ENCODE results near the gene TBL3.

TBL3 gene

GRCh38 chr16:2023092-2024031, 51.5 kb downstream of the TBL3 start:
- TF ChIP-seq POLR2A (IDR thresholded peaks at IDR 0.05; ENCODE audit: extremely low read depth, insufficient read length) (peak; percentile 69), MAX (IDR thresholded peaks at IDR 0.05; ENCODE audit: low read depth, low read length) (peak; percentile 74), MYC (IDR thresholded peaks at IDR 0.05; ENCODE audit: low read depth, low read length) (peak; percentile 63; the same call in 1 of the 2 replicates), CTCF (IDR thresholded peaks at IDR 0.05; ENCODE audit: low read depth, low read length) (peak; percentile 75)
- H3K4me3 ChIP-seq (ENCODE audit: low read depth, low read length) = no peak overlapping the region
- DNase-seq (ENCODE audit: low read depth) = peak; percentile 87

GRCh38 chr16:2024032-2024420, 52.2 kb downstream of the TBL3 start:
- no peak for DNase-seq (ENCODE audit: low read depth)
- no peak overlapping the region for H3K4me3 ChIP-seq (ENCODE audit: low read depth, low read length)
- TF ChIP-seq MAX (IDR thresholded peaks at IDR 0.05; ENCODE audit: low read depth, low read length) = no peak
- TF ChIP-seq POLR2A (IDR thresholded peaks at IDR 0.05; ENCODE audit: extremely low read depth, insufficient read length) = no peak
- TF ChIP-seq CTCF (IDR thresholded peaks at IDR 0.05; ENCODE audit: low read depth, low read length) = no peak
- TF ChIP-seq MYC (IDR thresholded peaks at IDR 0.05; ENCODE audit: low read depth, low read length) = no peak

GRCh38 chr16:2025251-2025650, 53.4 kb downstream of the TBL3 start:
- no peak for DNase-seq (ENCODE audit: low read depth)
- no peak for TF ChIP-seq MAX (IDR thresholded peaks at IDR 0.05; ENCODE audit: low read depth, low read length)
- TF ChIP-seq POLR2A (IDR thresholded peaks at IDR 0.05; ENCODE audit: extremely low read depth, insufficient read length) = no peak
- no peak for TF ChIP-seq CTCF (IDR thresholded peaks at IDR 0.05; ENCODE audit: low read depth, low read length)
- TF ChIP-seq MYC (IDR thresholded peaks at IDR 0.05; ENCODE audit: low read depth, low read length) = no peak
- no peak overlapping the region for H3K4me3 ChIP-seq (ENCODE audit: low read depth, low read length)

GRCh38 chr16:2025878-2026460, 54.1 kb downstream of the TBL3 start:
- no peak overlapping the region for H3K4me3 ChIP-seq (ENCODE audit: low read depth, low read length)
- DNase-seq (ENCODE audit: low read depth) = no peak
- TF ChIP-seq POLR2A (IDR thresholded peaks at IDR 0.05; ENCODE audit: extremely low read depth, insufficient read length) (no peak), MYC (IDR thresholded peaks at IDR 0.05; ENCODE audit: low read depth, low read length) (no peak), MAX (IDR thresholded peaks at IDR 0.05; ENCODE audit: low read depth, low read length) (no peak), CTCF (IDR thresholded peaks at IDR 0.05; ENCODE audit: low read depth, low read length) (no peak)

GRCh38 chr16:2026461-2027023, 54.7 kb downstream of the TBL3 start, which contains the start of gene NHERF2:
Gene NHERF2 (plus strand): TSS chr16:2026902. CDS start chr16:2027006, 104 bp downstream.
- H3K4me3 ChIP-seq (ENCODE audit: low read depth, low read length) = no peak within 1 kb of the TSS
- DNase-seq (ENCODE audit: low read depth) = peak; percentile 46
- TF ChIP-seq MAX (IDR thresholded peaks at IDR 0.05; ENCODE audit: low read depth, low read length) (no peak), POLR2A (IDR thresholded peaks at IDR 0.05; ENCODE audit: extremely low read depth, insufficient read length) (no peak), CTCF (IDR thresholded peaks at IDR 0.05; ENCODE audit: low read depth, low read length) (no peak), MYC (IDR thresholded peaks at IDR 0.05; ENCODE audit: low read depth, low read length) (no peak)

Measured in NB4 (cell line).